Calu3 (cell line): Measurements from ENCODE around the gene ARHGAP22. TPM values are rescaled to one million over a fixed set of nuclear protein-coding genes. Genes with fewer than 3 reads are reported as not detected.

Source experiments
- BruUV-seq: library from RNA; stranded (reverse); fragments of 400-500 nt; replicated peaks from 2 replicates; lab custom pipeline; 2021; lab: Mats Ljungman, UMichigan
- CTCF ChIA-PET: fragments of 300-600 bp; sonication (Branson Sonifier 250); formaldehyde crosslinking; loops from one replicate; lab custom pipeline; 2022; ENCODE audit warnings: antibody characterized with exemption; lab: Charles Lee
- DNase-seq: peaks from one replicate; pipeline ENCODE4 v3.0.0; 2022
- H3K27ac Mint-ChIP-seq: one replicate; pipeline ENCODE4 v1.8.0; 2022; ENCODE audit warnings: mixed read lengths; ENCODE audit not compliant: unreplicated experiment
- H3K27me3 Mint-ChIP-seq: one replicate; pipeline ENCODE4 v1.8.0; 2022; ENCODE audit warnings: mixed read lengths; ENCODE audit not compliant: unreplicated experiment
- H3K36me3 Mint-ChIP-seq: one replicate; pipeline ENCODE4 v1.8.0; 2022; ENCODE audit warnings: mild to moderate bottlenecking, moderate library complexity, mixed read lengths; ENCODE audit not compliant: insufficient read depth, unreplicated experiment
- H3K4me1 Mint-ChIP-seq: one replicate; pipeline ENCODE4 v1.8.0; 2022; ENCODE audit warnings: mild to moderate bottlenecking, low read depth, mixed read lengths; ENCODE audit not compliant: unreplicated experiment
- H3K4me3 Mint-ChIP-seq: one replicate; pipeline ENCODE4 v1.8.0; 2022; ENCODE audit warnings: mild to moderate bottlenecking, low read depth, moderate library complexity, mixed read lengths; ENCODE audit not compliant: unreplicated experiment
- H3K9me3 Mint-ChIP-seq: one replicate; pipeline ENCODE4 v1.8.0; 2022; ENCODE audit warnings: low read depth, mixed read lengths; ENCODE audit not compliant: unreplicated experiment
- intact Hi-C: fragments of 100-400 bp; cut with micrococcal nuclease; formaldehyde crosslinking; loops from one replicate; pipeline ENCODE4 v1.10.0; 2022; ENCODE audit not compliant: unreplicated experiment
- total RNA-seq: library from RNA; stranded (reverse); gene quantifications from 2 replicates; pipeline ENCODE4 v1.2.3, GENCODE V29; 2022
- TF ChIP-seq, protein P1 (sequence below): fragments of 200-600 bp; IDR thresholded peaks from one replicate; pipeline ENCODE4 v1.8.0; 2022; ENCODE audit warnings: antibody characterized with exemption; ENCODE audit not compliant: unreplicated experiment

ARHGAP22 gene
- total RNA-seq, 1 experiment from 2014 or later = 1.0 TPM

- DNase-seq = no peak
- Mint-ChIP-seq H3K4me3 (no peak overlapping the region), H3K27me3 (peaks cover 75% of the 10 kb centered on the region), H3K27ac (no peak overlapping the region), H3K9me3 (peaks cover 5% of the 10 kb centered on the region), H3K36me3 (no peaks in the 10 kb centered on the region), H3K4me1 (no peaks in the 10 kb centered on the region)
- CTCF ChIA-PET = interaction anchor here (0.9 kb wide), 1 partner anchor 86 kb away, joined by 3 read pairs; no protein-coding TSS in a partner anchor
- intact Hi-C loops = no loop called here
- TF ChIP-seq, protein P1, sequence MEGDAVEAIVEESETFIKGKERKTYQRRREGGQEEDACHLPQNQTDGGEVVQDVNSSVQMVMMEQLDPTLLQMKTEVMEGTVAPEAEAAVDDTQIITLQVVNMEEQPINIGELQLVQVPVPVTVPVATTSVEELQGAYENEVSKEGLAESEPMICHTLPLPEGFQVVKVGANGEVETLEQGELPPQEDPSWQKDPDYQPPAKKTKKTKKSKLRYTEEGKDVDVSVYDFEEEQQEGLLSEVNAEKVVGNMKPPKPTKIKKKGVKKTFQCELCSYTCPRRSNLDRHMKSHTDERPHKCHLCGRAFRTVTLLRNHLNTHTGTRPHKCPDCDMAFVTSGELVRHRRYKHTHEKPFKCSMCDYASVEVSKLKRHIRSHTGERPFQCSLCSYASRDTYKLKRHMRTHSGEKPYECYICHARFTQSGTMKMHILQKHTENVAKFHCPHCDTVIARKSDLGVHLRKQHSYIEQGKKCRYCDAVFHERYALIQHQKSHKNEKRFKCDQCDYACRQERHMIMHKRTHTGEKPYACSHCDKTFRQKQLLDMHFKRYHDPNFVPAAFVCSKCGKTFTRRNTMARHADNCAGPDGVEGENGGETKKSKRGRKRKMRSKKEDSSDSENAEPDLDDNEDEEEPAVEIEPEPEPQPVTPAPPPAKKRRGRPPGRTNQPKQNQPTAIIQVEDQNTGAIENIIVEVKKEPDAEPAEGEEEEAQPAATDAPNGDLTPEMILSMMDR = no peak
- BruUV-seq = no TSS peak
These were observed 75.5 kb downstream of the ARHGAP22 start for GRCh38 chr10:48529331-48529730.

DNA sequence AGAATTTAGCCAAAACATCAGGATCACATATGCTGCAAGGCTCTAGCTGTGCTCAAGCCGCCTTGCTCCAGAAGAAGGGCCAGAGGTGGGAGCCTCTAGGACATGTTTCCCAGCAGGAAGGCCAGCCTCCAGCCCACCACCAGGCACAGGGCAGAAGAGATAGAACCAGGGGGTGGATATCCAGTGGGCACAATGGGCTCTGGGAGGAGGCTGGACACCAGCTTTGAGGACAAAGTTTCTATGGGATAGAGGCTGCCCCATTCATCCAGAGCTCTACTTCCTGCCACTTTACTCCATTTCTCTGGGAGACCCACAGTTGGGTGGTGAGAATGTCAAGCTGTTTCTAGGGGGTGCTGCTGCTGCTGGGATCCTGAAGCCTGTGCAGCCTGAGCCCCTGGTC is 77.1 kb downstream of the ARHGAP22 start:
- DNase-seq = no peak
- Mint-ChIP-seq H3K27me3 (peaks cover 75% of the 10 kb centered on the region), H3K9me3 (peaks cover 5% of the 10 kb centered on the region), H3K27ac (no peak overlapping the region), H3K4me1 (no peaks in the 10 kb centered on the region), H3K4me3 (no peak overlapping the region), H3K36me3 (no peaks in the 10 kb centered on the region)
- CTCF ChIA-PET = no interaction called here
- TF ChIP-seq, protein P1 = no peak
- intact Hi-C loops = no loop called here
- BruUV-seq = no TSS peak

GRCh38 chr10:48526846-48527505 is 77.9 kb downstream of the ARHGAP22 start:
- Mint-ChIP-seq H3K4me3 (no peak overlapping the region), H3K27ac (no peak overlapping the region), H3K27me3 (peaks cover 74% of the 10 kb centered on the region), H3K4me1 (no peaks in the 10 kb centered on the region), H3K36me3 (no peaks in the 10 kb centered on the region), H3K9me3 (peaks cover 5% of the 10 kb centered on the region)
- TF ChIP-seq, protein P1 = no peak
- no peak for DNase-seq
- BruUV-seq = no TSS peak
- CTCF ChIA-PET = no interaction called here
- intact Hi-C loops = no loop called here

- no peak overlapping the region for H3K27ac Mint-ChIP-seq
- no peaks in the 10 kb centered on the region for H3K36me3 Mint-ChIP-seq
- no peak for DNase-seq
- no TSS peak for BruUV-seq
- CTCF ChIA-PET = no interaction called here
- H3K27me3 Mint-ChIP-seq = peaks cover 67% of the 10 kb centered on the region
- peaks cover 5% of the 10 kb centered on the region for H3K9me3 Mint-ChIP-seq
- no peak overlapping the region for H3K4me3 Mint-ChIP-seq
- no peaks in the 10 kb centered on the region for H3K4me1 Mint-ChIP-seq
- intact Hi-C loops = no loop called here
- TF ChIP-seq, protein P1 = no peak
These were observed 78.7 kb downstream of the ARHGAP22 start for GRCh38 chr10:48526011-48526821.
